Measurements from ENCODE around the gene OXER1. TPM values are rescaled to one million over a fixed set of nuclear protein-coding genes. Genes with fewer than 3 reads are reported as not detected.

OXER1 gene
- total RNA-seq, 1 donor from 2014 or later, result 1.8 TPM

GRCh38 chr2:42802150-42802549 is 38.2 kb upstream of the OXER1 start:
- peaks cover 2% of the 10 kb centered on the region for H3K36me3 Mint-ChIP-seq (ENCODE audit: low read depth)
- peaks cover 2% of the 10 kb centered on the region for H3K9me3 Mint-ChIP-seq
- no peaks in the 10 kb centered on the region for H3K4me1 Mint-ChIP-seq
- no peak overlapping the region for H3K27ac Mint-ChIP-seq (ENCODE audit: unreplicated experiment)
- H3K4me3 Mint-ChIP-seq, result no peak overlapping the region
- no peak for DNase-seq (ENCODE audit: low read depth, low spot score)
- TF ChIP-seq CTCF (conservative IDR thresholded peaks at IDR 0.05), result no peak
- peaks cover 2% of the 10 kb centered on the region for H3K27me3 Mint-ChIP-seq (ENCODE audit: low read depth)

GRCh38 chr2:42801381-42801780 is 37.4 kb upstream of the OXER1 start:
- peaks cover 2% of the 10 kb centered on the region for H3K9me3 Mint-ChIP-seq

GRCh38 chr2:42800981-42801380 is 37.0 kb upstream of the OXER1 start:
- H3K27ac Mint-ChIP-seq (ENCODE audit: unreplicated experiment), result no peak overlapping the region
- H3K9me3 Mint-ChIP-seq, result peaks cover 2% of the 10 kb centered on the region
- H3K4me1 Mint-ChIP-seq, result peaks cover 6% of the 10 kb centered on the region
- DNase-seq (ENCODE audit: low read depth, low spot score), result no peak
- H3K27me3 Mint-ChIP-seq (ENCODE audit: low read depth), result peaks cover 2% of the 10 kb centered on the region
- no peak overlapping the region for H3K4me3 Mint-ChIP-seq
- no peak for TF ChIP-seq CTCF (conservative IDR thresholded peaks at IDR 0.05)
- peaks cover 2% of the 10 kb centered on the region for H3K36me3 Mint-ChIP-seq (ENCODE audit: low read depth)

More at GRCh38 chr2:42801381-42801780, 37.4 kb upstream of the OXER1 start:
- peaks cover 2% of the 10 kb centered on the region for H3K36me3 Mint-ChIP-seq (ENCODE audit: low read depth)
- no peak for DNase-seq (ENCODE audit: low read depth, low spot score)
- H3K27ac Mint-ChIP-seq (ENCODE audit: unreplicated experiment), result no peak overlapping the region
- H3K4me3 Mint-ChIP-seq, result no peak overlapping the region
- H3K27me3 Mint-ChIP-seq (ENCODE audit: low read depth), result peaks cover 2% of the 10 kb centered on the region
- no peak for TF ChIP-seq CTCF (conservative IDR thresholded peaks at IDR 0.05)
- H3K4me1 Mint-ChIP-seq, result peaks cover 3% of the 10 kb centered on the region

- DNase-seq (ENCODE audit: low read depth, low spot score), result no peak
- Mint-ChIP-seq H3K36me3 (ENCODE audit: low read depth) (peaks cover 2% of the 10 kb centered on the region), H3K9me3 (peaks cover 2% of the 10 kb centered on the region), H3K4me1 (peaks cover 6% of the 10 kb centered on the region), H3K27ac (ENCODE audit: unreplicated experiment) (no peak overlapping the region), H3K27me3 (ENCODE audit: low read depth) (peaks cover 1% of the 10 kb centered on the region), H3K4me3 (no peak overlapping the region)
- no peak for TF ChIP-seq CTCF (conservative IDR thresholded peaks at IDR 0.05)
Measured at GRCh38 chr2:42800461-42800962, 36.6 kb upstream of the OXER1 start.

- no peak for TF ChIP-seq CTCF (conservative IDR thresholded peaks at IDR 0.05)
- Mint-ChIP-seq H3K9me3 (peaks cover 2% of the 10 kb centered on the region), H3K27ac (ENCODE audit: unreplicated experiment) (no peak overlapping the region), H3K36me3 (ENCODE audit: low read depth) (peaks cover 2% of the 10 kb centered on the region), H3K27me3 (ENCODE audit: low read depth) (no peaks in the 10 kb centered on the region), H3K4me3 (no peak overlapping the region), H3K4me1 (peaks cover 6% of the 10 kb centered on the region)
- DNase-seq (ENCODE audit: low read depth, low spot score), result no peak
Measured at GRCh38 chr2:42799881-42800280, 35.9 kb upstream of the OXER1 start.

All from neural crest cell (in vitro differentiated cells).